ENCODE results near the gene FAM20C. TPM values are rescaled to one million over a fixed set of nuclear protein-coding genes. Genes with fewer than 3 reads are reported as not detected.

Gene FAM20C
- total RNA-seq, 4 donors from 2014 or later, result 41.9 to 87.5 (median 73.6) TPM

DNA sequence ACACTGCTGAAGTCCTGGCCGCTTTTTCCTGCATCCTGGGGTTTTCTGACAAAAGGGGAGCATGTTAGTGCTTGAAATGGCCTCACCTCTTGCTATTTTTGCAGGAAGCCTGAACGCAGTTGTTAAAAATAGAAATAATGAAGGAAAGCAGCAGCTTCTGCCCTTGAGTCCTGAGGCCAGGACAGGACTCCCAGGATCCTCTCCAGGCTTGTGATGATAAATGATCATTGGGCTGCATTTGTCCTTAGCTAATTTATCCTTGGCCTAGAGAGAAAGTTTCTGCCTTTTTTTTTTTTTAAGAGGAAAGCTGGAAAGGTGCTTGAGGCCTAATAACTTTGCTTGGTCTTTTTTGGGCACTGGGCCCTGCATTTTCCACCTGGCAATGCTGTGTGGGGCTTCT lies 17.7 kb upstream of the FAM20C start:
- peak overlapping the region in 3 of 4 donors; percentile 70 to 77 (median 74) for H3K27ac ChIP-seq
- ATAC-seq, result peak; percentile 46
- TF ChIP-seq POLR2A (IDR thresholded peaks at IDR 0.05) (no peak), EP300 (IDR thresholded peaks at IDR 0.05) (no peak), POLR2AphosphoS5 (IDR thresholded peaks at IDR 0.05) (no peak)
- TF ChIP-seq, protein P1, sequence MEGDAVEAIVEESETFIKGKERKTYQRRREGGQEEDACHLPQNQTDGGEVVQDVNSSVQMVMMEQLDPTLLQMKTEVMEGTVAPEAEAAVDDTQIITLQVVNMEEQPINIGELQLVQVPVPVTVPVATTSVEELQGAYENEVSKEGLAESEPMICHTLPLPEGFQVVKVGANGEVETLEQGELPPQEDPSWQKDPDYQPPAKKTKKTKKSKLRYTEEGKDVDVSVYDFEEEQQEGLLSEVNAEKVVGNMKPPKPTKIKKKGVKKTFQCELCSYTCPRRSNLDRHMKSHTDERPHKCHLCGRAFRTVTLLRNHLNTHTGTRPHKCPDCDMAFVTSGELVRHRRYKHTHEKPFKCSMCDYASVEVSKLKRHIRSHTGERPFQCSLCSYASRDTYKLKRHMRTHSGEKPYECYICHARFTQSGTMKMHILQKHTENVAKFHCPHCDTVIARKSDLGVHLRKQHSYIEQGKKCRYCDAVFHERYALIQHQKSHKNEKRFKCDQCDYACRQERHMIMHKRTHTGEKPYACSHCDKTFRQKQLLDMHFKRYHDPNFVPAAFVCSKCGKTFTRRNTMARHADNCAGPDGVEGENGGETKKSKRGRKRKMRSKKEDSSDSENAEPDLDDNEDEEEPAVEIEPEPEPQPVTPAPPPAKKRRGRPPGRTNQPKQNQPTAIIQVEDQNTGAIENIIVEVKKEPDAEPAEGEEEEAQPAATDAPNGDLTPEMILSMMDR (IDR thresholded peaks at IDR 0.05), result no peak
- H3K27me3 ChIP-seq, result no peaks in the 10 kb centered on the region
- WGBS, 2 donors (ENCODE audit: low coverage in 1 of 2), result 0% methylated on average over 1 of the region's 2 CpGs; no CpG with 5 or more reads in 1 of the 2 donors
- no peaks in the 10 kb centered on the region for H3K36me3 ChIP-seq
- no peaks in the 10 kb centered on the region for H3K9me3 ChIP-seq
- no peak overlapping the region for H3K4me3 ChIP-seq
- peaks cover 0 to 28% (median 12%) of the 10 kb centered on the region in 3 donors for H3K4me1 ChIP-seq

DNA sequence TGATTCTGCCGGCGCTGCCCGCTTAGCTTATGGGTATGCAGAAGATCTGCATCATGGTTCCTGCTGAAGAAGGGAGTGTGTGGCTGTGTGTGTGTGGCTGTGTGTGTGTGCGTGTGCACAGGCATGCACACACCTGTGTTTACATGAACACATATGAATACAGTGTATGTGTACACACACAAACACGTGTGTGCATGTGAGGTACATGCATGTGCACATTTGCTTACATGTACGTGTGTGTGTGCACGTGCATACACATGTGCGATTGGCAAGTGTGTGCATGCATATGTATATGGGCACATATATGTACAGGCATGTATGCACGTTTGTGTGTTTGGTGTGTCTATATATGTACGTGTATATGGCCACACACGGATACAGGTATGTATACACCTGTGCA lies 16.4 kb upstream of the FAM20C start:
- H3K36me3 ChIP-seq, result no peaks in the 10 kb centered on the region
- peaks cover 0 to 28% (median 12%) of the 10 kb centered on the region in 3 donors for H3K4me1 ChIP-seq
- no peak overlapping the region for H3K27ac ChIP-seq
- no peak for TF ChIP-seq POLR2A (IDR thresholded peaks at IDR 0.05)
- TF ChIP-seq, protein P1 (IDR thresholded peaks at IDR 0.05), result no peak
- ATAC-seq, result no peak
- no peaks in the 10 kb centered on the region for H3K27me3 ChIP-seq
- no peak overlapping the region for H3K4me3 ChIP-seq
- no peaks in the 10 kb centered on the region for H3K9me3 ChIP-seq
- 90% methylated on average over 7 of the region's 11 CpGs; no CpG with 5 or more reads in 1 of the 2 donors for WGBS, 2 donors (ENCODE audit: low coverage in 1 of 2)

DNA sequence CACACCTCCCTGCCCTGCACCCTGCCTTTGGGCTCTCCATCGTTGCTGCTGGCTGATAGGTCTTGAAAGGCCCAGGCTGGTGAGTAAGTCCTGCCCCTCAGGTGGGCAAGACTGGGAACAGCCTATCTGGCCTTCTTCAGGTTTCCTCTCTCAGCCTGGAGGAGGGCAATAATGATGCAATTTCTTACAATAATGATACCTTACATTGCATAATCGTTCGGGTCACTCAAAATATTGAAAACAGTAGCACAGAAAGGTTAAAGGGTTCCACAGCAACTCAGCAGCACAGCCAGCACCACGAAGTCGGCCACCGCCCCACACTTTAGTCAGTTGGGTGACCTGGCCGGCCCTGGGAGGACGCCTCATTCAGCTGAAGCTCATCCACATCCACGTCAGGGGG lies 16.0 kb upstream of the FAM20C start:
- 70% methylated on average over 1 of the region's 9 CpGs; no CpG with 5 or more reads in 1 of the 2 donors for WGBS, 2 donors (ENCODE audit: low coverage in 1 of 2)
- no peak for TF ChIP-seq POLR2A (IDR thresholded peaks at IDR 0.05)
- no peak for TF ChIP-seq POLR2AphosphoS5 (IDR thresholded peaks at IDR 0.05)
- no peak for TF ChIP-seq EP300 (IDR thresholded peaks at IDR 0.05)
- TF ChIP-seq, protein P1 (IDR thresholded peaks at IDR 0.05), result no peak

DNA sequence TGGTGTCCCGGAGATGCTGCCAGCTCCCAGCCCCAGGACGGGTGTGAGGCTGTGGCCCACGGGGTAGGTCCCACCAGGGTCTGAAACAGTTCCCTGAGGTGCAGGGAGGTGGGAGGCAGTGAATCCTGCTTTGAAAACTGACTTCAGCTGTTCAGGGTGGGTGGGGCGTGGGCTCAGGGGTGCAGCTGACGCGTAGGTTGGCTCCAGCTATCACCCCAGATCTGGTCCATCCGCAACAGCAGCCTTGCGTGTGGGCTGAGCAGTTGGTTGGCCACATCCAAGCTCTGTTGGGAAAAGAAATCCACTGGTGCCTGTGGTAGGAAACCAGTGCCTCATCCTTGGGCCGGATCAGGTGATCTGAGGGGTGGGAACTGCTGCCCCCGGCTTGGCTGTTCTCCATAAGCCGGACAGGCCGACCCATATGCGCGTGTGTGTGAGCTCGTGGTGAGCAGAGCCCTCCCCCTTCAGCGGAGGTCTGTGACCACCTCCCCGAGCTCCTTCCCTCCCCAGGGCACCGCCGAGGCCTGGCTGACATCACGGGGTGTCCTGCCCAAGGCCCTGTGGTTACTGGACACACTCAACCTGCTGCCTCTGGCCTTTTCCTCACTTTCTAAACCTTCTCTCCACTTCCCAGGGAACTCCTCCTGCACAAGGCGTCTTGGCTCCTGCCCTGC lies 15.4 kb upstream of the FAM20C start:
- no peak overlapping the region for H3K27ac ChIP-seq
- H3K9me3 ChIP-seq, result no peaks in the 10 kb centered on the region
- TF ChIP-seq POLR2AphosphoS5 (IDR thresholded peaks at IDR 0.05) (no peak), EP300 (IDR thresholded peaks at IDR 0.05) (no peak)
- no peaks in the 10 kb centered on the region for H3K36me3 ChIP-seq
- no peak for ATAC-seq
- 100% methylated on average over 1 of the region's 21 CpGs; no CpG with 5 or more reads in 1 of the 2 donors for WGBS, 2 donors (ENCODE audit: low coverage in 1 of 2)
- H3K4me1 ChIP-seq, result peaks cover 0 to 28% (median 12%) of the 10 kb centered on the region in 3 donors
- H3K4me3 ChIP-seq, result no peak overlapping the region
- H3K27me3 ChIP-seq, result no peaks in the 10 kb centered on the region

More for the DNA sequence above, 16.0 kb upstream of the FAM20C start:
- ATAC-seq, result no peak
- Histone ChIP-seq H3K4me3 (no peak overlapping the region), H3K9me3 (no peaks in the 10 kb centered on the region), H3K27me3 (no peaks in the 10 kb centered on the region), H3K36me3 (no peaks in the 10 kb centered on the region), H3K27ac (no peak overlapping the region), H3K4me1 (peaks cover 0 to 28% (median 12%) of the 10 kb centered on the region in 3 donors)

DNA sequence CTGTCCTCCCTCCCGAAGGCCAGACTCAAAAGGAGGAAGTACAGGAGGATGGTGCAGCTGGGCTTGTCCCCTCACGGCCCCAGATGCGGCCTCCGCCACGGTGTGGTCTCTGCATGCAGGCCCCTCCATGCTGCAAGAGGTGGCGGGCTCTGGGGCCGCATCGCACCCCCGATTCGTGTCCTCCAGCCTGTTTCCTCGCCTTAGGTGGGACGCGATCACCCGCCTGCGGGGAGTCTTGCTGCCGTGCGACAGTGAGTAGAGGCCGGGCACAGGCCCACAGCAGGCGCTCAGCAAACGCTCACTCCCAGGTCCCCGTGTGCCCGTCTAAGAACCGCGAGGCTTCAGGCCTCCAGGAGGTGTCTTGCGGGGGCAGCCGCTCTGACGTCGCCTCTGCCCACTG lies 13.9 kb upstream of the FAM20C start:
- Histone ChIP-seq H3K4me3 (no peak overlapping the region), H3K9me3 (no peaks in the 10 kb centered on the region), H3K27me3 (no peaks in the 10 kb centered on the region), H3K36me3 (no peaks in the 10 kb centered on the region), H3K27ac (no peak overlapping the region), H3K4me1 (peaks cover 0 to 24% (median 12%) of the 10 kb centered on the region in 3 donors)
- TF ChIP-seq POLR2AphosphoS5 (IDR thresholded peaks at IDR 0.05), result no peak
- no peak for TF ChIP-seq POLR2A (IDR thresholded peaks at IDR 0.05)
- TF ChIP-seq, protein P1 (IDR thresholded peaks at IDR 0.05), result no peak
- TF ChIP-seq EP300 (IDR thresholded peaks at IDR 0.05), result no peak
- ATAC-seq, result no peak
- 92% methylated on average over 9 of the region's 28 CpGs; no CpG with 5 or more reads in 1 of the 2 donors for WGBS, 2 donors (ENCODE audit: low coverage in 1 of 2)

All from gastroesophageal sphincter (tissue), 4 donors.